Measurements from ENCODE around the gene FAM83C. TPM values are rescaled to one million over a fixed set of nuclear protein-coding genes. Genes with fewer than 3 reads are reported as not detected.
A peak's percentile ranks its signal among the peaks of the same experiment; 100 is the strongest.

Gene FAM83C
- total and polyA plus RNA-seq, 8 donors, result not detected

DNA sequence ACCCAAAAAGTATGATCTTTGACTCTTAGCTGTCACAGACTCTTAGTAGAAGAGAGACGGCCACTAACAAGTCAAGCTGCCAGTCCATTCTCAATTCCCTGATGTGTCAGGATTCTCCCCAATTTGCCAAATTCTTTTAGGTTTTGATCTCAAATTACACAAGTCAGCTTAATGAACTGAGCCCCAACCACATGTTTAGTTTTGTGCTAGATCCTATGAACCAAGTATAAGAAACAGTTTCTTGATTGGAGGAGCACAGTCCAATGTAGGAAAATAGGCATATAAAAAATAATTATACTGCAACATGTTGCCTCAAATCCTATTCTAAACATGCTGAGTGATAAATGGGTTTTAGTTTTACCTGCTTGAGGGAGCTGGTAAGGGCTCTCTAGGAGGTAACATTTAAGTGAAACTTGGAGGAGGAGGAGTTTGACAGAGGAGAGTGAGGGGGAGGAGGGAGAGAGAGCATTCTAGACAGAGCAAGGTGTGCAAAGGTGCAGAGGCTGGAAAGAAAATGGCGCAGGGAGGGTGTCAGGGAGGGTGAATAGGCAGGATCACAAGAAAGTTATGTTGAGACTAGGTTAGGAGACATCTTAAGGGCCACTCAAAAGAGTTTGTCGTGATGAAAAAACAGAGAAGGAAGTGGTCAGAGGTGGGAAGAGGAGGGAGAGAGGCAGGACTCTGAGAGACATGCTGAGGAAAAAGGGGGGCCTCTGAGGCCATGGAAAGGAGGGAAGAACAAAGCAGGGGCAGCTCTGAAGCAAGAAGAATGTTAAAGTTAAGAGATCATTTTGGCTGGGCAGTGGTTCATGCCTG is 22.8 kb upstream of the FAM83C start:
- 83 to 88% methylated on average over 3 of the region's 3 CpGs for WGBS, 2 donors
- Histone ChIP-seq H3K27ac (no peak overlapping the region), H3K4me1 (peaks cover 0 to 18% (median 0%) of the 10 kb centered on the region in 3 donors), H3K27me3 (no peaks in the 10 kb centered on the region), H3K4me3 (no peak overlapping the region), H3K9me3 (no peaks in the 10 kb centered on the region), H3K36me3 (peaks cover 0 to 7% (median 0%) of the 10 kb centered on the region in 3 donors)
- intact Hi-C loops (cut with DNase I), result no loop called here
- DNase-seq (no peak), FAIRE-seq (no peak), ATAC-seq (no peak)
- TF ChIP-seq, protein P1, sequence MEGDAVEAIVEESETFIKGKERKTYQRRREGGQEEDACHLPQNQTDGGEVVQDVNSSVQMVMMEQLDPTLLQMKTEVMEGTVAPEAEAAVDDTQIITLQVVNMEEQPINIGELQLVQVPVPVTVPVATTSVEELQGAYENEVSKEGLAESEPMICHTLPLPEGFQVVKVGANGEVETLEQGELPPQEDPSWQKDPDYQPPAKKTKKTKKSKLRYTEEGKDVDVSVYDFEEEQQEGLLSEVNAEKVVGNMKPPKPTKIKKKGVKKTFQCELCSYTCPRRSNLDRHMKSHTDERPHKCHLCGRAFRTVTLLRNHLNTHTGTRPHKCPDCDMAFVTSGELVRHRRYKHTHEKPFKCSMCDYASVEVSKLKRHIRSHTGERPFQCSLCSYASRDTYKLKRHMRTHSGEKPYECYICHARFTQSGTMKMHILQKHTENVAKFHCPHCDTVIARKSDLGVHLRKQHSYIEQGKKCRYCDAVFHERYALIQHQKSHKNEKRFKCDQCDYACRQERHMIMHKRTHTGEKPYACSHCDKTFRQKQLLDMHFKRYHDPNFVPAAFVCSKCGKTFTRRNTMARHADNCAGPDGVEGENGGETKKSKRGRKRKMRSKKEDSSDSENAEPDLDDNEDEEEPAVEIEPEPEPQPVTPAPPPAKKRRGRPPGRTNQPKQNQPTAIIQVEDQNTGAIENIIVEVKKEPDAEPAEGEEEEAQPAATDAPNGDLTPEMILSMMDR (IDR thresholded peaks at IDR 0.05), result no peak

DNA sequence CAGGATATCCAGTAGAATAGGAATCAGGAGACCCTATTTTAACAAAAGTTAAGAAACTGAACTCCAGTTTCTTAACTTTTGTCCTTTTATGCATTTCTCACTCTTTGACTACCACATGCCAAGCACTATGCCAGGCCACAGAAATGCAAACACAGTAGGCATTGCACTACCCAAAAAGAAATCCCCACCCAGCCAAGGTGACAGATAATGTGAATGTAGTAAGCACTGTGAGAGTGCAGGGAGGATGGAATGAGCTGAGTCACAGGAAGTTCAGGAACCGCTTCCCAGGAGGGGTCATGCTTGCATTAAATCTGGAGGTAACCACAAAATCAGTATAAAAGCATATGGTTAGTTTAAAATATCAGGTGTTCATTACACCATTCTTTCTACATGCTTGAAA is 20.1 kb upstream of the FAM83C start:
- Histone ChIP-seq H3K4me3 (no peak overlapping the region), H3K4me1 (peaks cover 0 to 5% (median 0%) of the 10 kb centered on the region in 3 donors), H3K27ac (no peak overlapping the region), H3K9me3 (no peaks in the 10 kb centered on the region), H3K36me3 (peaks cover 0 to 7% (median 0%) of the 10 kb centered on the region in 3 donors), H3K27me3 (no peaks in the 10 kb centered on the region)
- WGBS, 2 donors, result 91 to 92% methylated on average over 1 of the region's 1 CpG
- FAIRE-seq (no peak), ATAC-seq (peak in 1 of 4 donors; percentile 53), DNase-seq (no peak)
- intact Hi-C loops (cut with DNase I), result no loop called here
- TF ChIP-seq, protein P1 (IDR thresholded peaks at IDR 0.05), result no peak

DNA sequence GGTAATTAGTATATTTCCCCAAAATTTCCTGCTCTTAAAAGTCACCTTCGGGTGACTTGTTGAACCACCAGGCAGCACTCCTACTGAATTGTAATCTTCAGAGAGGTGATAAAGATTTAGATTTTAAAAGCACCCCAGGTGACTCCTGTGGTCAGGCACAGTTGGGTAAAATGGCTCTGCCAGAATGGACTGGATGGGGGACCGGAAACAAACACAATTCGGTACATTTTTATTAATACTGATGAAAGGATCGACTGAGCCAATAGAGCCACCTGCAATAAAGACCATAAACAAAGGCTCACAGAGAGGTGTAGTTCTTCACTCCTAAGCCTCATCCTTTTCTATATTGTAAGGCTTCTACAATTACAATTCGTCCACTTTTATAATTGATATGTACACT is 19.6 kb upstream of the FAM83C start:
- Histone ChIP-seq H3K36me3 (peaks cover 0 to 7% (median 0%) of the 10 kb centered on the region in 3 donors), H3K27ac (no peak overlapping the region), H3K9me3 (no peaks in the 10 kb centered on the region), H3K4me3 (no peak overlapping the region), H3K27me3 (no peaks in the 10 kb centered on the region), H3K4me1 (peaks cover 0 to 5% (median 0%) of the 10 kb centered on the region in 3 donors)
- no peak for ATAC-seq
- TF ChIP-seq, protein P1 (IDR thresholded peaks at IDR 0.05), result no peak
- 83 to 92% methylated on average over 5 of the region's 5 CpGs for WGBS, 2 donors
- intact Hi-C loops (cut with DNase I), result no loop called here
- no peak for DNase-seq
- FAIRE-seq, result no peak

DNA sequence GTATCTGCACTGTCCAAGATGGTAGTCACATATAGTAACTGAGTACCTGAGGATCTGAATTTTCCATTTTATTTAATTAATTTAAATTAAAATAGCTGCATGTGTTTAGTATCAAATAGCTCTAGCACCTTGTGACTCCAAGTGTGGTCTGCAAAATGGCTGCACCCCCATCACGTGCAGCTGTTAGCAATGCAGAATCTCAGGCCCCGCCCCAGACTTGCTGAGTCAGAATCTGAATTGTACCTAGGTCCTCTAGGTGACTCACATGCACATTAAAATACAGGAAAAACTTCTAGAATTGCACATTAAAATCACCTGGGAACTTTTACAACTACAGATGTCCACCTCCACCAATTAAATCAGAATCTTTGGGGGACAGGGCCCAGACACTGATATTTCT is 19.2 kb upstream of the FAM83C start:
- peaks cover 0 to 5% (median 0%) of the 10 kb centered on the region in 3 donors for H3K4me1 ChIP-seq
- peaks cover 0 to 7% (median 0%) of the 10 kb centered on the region in 3 donors for H3K36me3 ChIP-seq
- no peak for ATAC-seq
- no peak for FAIRE-seq
- DNase-seq, result no peak
- WGBS, 2 donors, result 88 to 93% methylated on average over 2 of the region's 2 CpGs
- no peaks in the 10 kb centered on the region for H3K27me3 ChIP-seq
- no peak overlapping the region for H3K27ac ChIP-seq
- no peaks in the 10 kb centered on the region for H3K9me3 ChIP-seq
- no peak overlapping the region for H3K4me3 ChIP-seq
- TF ChIP-seq, protein P1 (IDR thresholded peaks at IDR 0.05), result no peak
- intact Hi-C loops (cut with DNase I), result no loop called here
